ENCODE measurements around the gene BCL6. TPM values are rescaled to one million over a fixed set of nuclear protein-coding genes. Genes with fewer than 3 reads are reported as not detected.

Gene BCL6
- total and polyA plus RNA-seq, 2 donors (not counting 3 experiments of a cell fraction or from before 2014, with no cell fraction given), result 6.9 to 12.1 TPM

GRCh38 chr3:187746059-187746441, 782 bp upstream of the BCL6 start:
- Histone ChIP-seq H2AFZ (ENCODE audit: low read depth, low read length) (peak overlapping the region; percentile 96), H3K4me3 (replicated peaks in 1 of 3; ENCODE audit: insufficient read depth in 1 of 3, low read depth in 1 of 3, low read length in 3 of 3) (peak overlapping the region; percentile 28 to 85 (median 68))
- TSS peak; percentile 90 for BruUV-seq (replicated peaks)

More at GRCh38 chr3:187746059-187746441, 782 bp upstream of the BCL6 start:
- DNase-seq (ENCODE audit: low read depth, low spot score) (no peak), FAIRE-seq (no peak)
- dilution Hi-C loops (cut with MboI; ENCODE audit: extremely low pct_ligation_motif_present, low sequenced_read_pairs), result loop anchor here (25.0 kb wide), 1 partner anchor 916 kb away; no protein-coding TSS in a partner anchor
- H3K4me2 ChIP-seq (ENCODE audit: insufficient read depth, low read length), result peak overlapping the region; percentile 96
- H3K9me3 ChIP-seq (replicated peaks; ENCODE audit: control insufficient read depth, insufficient read depth, low read length), result no peaks in the 10 kb centered on the region
- no peaks in the 10 kb centered on the region for H4K20me1 ChIP-seq (replicated peaks; ENCODE audit: control insufficient read depth, extremely low read depth, insufficient read depth, low read length)
- H3K36me3 ChIP-seq (ENCODE audit: control insufficient read depth in 2 of 2, extremely low read depth in 1 of 2, insufficient read depth in 2 of 2, low read length in 2 of 2), result no peaks in the 10 kb centered on the region
- H3K4me1 ChIP-seq (ENCODE audit: control insufficient read depth, extremely low read depth, insufficient read depth, low read length), result peaks cover 17% of the 10 kb centered on the region
- no peaks in the 10 kb centered on the region for H3K27me3 ChIP-seq (ENCODE audit: control insufficient read depth in 2 of 2, insufficient read depth in 2 of 2, low read length in 2 of 2)
- CTCF ChIA-PET, result interaction anchor here (0.7 to 9.2 kb wide), 15 partner anchors 261 to 1487 kb away, joined by 3 to 254 read pairs (median 3); no protein-coding TSS in a partner anchor
- peaks cover 14% of the 10 kb centered on the region for H3K79me2 ChIP-seq (ENCODE audit: control insufficient read depth, insufficient read depth, low read length)
- peak overlapping the region; percentile 100 for H3K9ac ChIP-seq (replicated peaks; ENCODE audit: extremely low read depth, insufficient read depth, low read length)
- POLR2A ChIA-PET, result interaction anchor here (0.6 to 2.0 kb wide), 9 partner anchors 407 to 1208 kb away, joined by 3 to 13 read pairs (median 4); partner anchors contain the start of gene LPP
- TF ChIP-seq CTCF (IDR thresholded peaks at IDR 0.05; ENCODE audit: extremely low read depth in 1 of 2, insufficient read depth in 1 of 2, low read depth in 1 of 2, low read length in 2 of 2), result no peak
- no peak for TF ChIP-seq JUN (IDR thresholded peaks at IDR 0.05; ENCODE audit: borderline replicate concordance, insufficient read depth, insufficient read length, low read depth)
- no peak for TF ChIP-seq MAX (IDR thresholded peaks at IDR 0.05; ENCODE audit: insufficient read depth, insufficient read length)
- TF ChIP-seq MYC (IDR thresholded peaks at IDR 0.05; ENCODE audit: low read depth, low read length), result no peak
- TF ChIP-seq EZH2 (IDR thresholded peaks at IDR 0.05; ENCODE audit: borderline replicate concordance, low read depth, low read length, severe bottlenecking), result no peak
- TF ChIP-seq POLR2AphosphoS5 (IDR thresholded peaks at IDR 0.05; ENCODE audit: insufficient read depth, low read depth, low read length), result no peak
- TF ChIP-seq GATA2 (IDR thresholded peaks at IDR 0.05; ENCODE audit: insufficient read depth, insufficient read length, low read depth, low read length), result no peak
- no peak for TF ChIP-seq POLR2A (IDR thresholded peaks at IDR 0.05; ENCODE audit: low read depth, low read length)
- TF ChIP-seq FOS (IDR thresholded peaks at IDR 0.05; ENCODE audit: borderline replicate concordance, insufficient read depth, low read length), result no peak
- H3K9me1 ChIP-seq (replicated peaks; ENCODE audit: control insufficient read depth, extremely low read depth, insufficient read depth, low read length), result no peaks in the 10 kb centered on the region
- intact Hi-C loops (cut with micrococcal nuclease), result no loop called here
- H3K27ac ChIP-seq (ENCODE audit: insufficient read depth, low read depth, low read length), result peak overlapping the region; percentile 100

All from endothelial cell of umbilical vein (primary cell).